HG03064 (cell line): ENCODE measurements around the gene HNF1A.
"Not testable (repeated sequence)": the region's sequence is repeated elsewhere in the genome, so short reads cannot be mapped to it uniquely, and the experiment has no call there.

ENCODE experiments used
- ATAC-seq: cut with Tn5 transposase; IDR thresholded peaks from one replicate; pipeline ENCODE4 v1.9.1; 2021; ENCODE audit warnings: low read depth; ENCODE audit not compliant: unreplicated experiment

Gene HNF1A

GRCh38 chr12:121038861-121039668 is 60.7 kb downstream of the HNF1A start, which contains the start of gene OASL:
Gene OASL (minus strand): TSS chr12:121039246. CDS start chr12:121038971, 275 bp downstream.
- peak; percentile 70 for ATAC-seq

- ATAC-seq: no peak
Observed at GRCh38 chr12:121043067-121043466, 64.7 kb downstream of the HNF1A start.

- not testable (repeated sequence) for ATAC-seq
Observed at GRCh38 chr12:121047400-121047799, 69.1 kb downstream of the HNF1A start.

- no peak for ATAC-seq
Observed at GRCh38 chr12:121048442-121048841, 70.1 kb downstream of the HNF1A start.

GRCh38 chr12:121050725-121051124 is 72.4 kb downstream of the HNF1A start:
- ATAC-seq: no peak
